SK-N-SH treated with all-trans-retinoic acid at 6 μM for 48 hours (cell line): ENCODE measurements around the gene SPTB.

Source experiments
- ARNTL ChIP-seq: fragments of 450-650 bp; formaldehyde crosslinking; IDR thresholded peaks from 2 replicates; pipeline ENCODE4 v1.5.0; 2020; ENCODE audit warnings: low read depth, mild to moderate bottlenecking, moderate library complexity, borderline replicate concordance
- CREB5 ChIP-seq: fragments of 250-450 bp; sonication (Bioruptor Pico); IDR thresholded peaks from 2 replicates; pipeline ENCODE4 v1.5.1; 2020; ENCODE audit warnings: low read depth, mild to moderate bottlenecking, moderate library complexity
- CSRNP3 ChIP-seq: fragments of 250-450 bp; sonication (Bioruptor Pico); IDR thresholded peaks from 2 replicates; pipeline ENCODE4 v1.5.1; 2021; ENCODE audit warnings: mild to moderate bottlenecking, moderate library complexity
- ESRRG ChIP-seq: fragments of 250-450 bp; sonication (Bioruptor Pico); IDR thresholded peaks from 2 replicates; pipeline ENCODE4 v1.6.1; 2021; ENCODE audit warnings: mild to moderate bottlenecking
- ISL1 ChIP-seq: fragments of 250-450 bp; sonication (Bioruptor Pico); IDR thresholded peaks from 2 replicates; pipeline ENCODE4 v2.1.2; 2022; ENCODE audit warnings: mild to moderate bottlenecking, moderate library complexity
- PATZ1 ChIP-seq: fragments of 250-450 bp; sonication (Bioruptor Pico); IDR thresholded peaks from 2 replicates; pipeline ENCODE4 v1.8.0; 2020; ENCODE audit warnings: mild to moderate bottlenecking, moderate library complexity, borderline replicate concordance
- POU6F1 ChIP-seq: fragments of 250-450 bp; sonication (Bioruptor Pico); IDR thresholded peaks from 2 replicates; pipeline ENCODE4 v1.8.0; 2021; ENCODE audit warnings: low read depth, mild to moderate bottlenecking, moderate library complexity, borderline replicate concordance
- PPARA ChIP-seq: fragments of 250-450 bp; sonication (Bioruptor Pico); IDR thresholded peaks from 2 replicates; pipeline ENCODE4 v1.5.0; 2020; ENCODE audit warnings: mild to moderate bottlenecking, borderline replicate concordance
- RARB ChIP-seq: fragments of 250-450 bp; sonication (Bioruptor Pico); IDR thresholded peaks from 2 replicates; pipeline ENCODE4 v1.8.0; 2021; ENCODE audit warnings: mild to moderate bottlenecking, moderate library complexity
- SNAI2 ChIP-seq: fragments of 250-450 bp; sonication (Bioruptor Pico); IDR thresholded peaks from 2 replicates; pipeline ENCODE4 v1.5.0; 2020; ENCODE audit warnings: mild to moderate bottlenecking, moderate library complexity
- ZFP30 ChIP-seq: fragments of 450-650 bp; formaldehyde crosslinking; IDR thresholded peaks from 2 replicates; pipeline ENCODE4 v1.5.0; 2022; ENCODE audit warnings: mild to moderate bottlenecking, moderate library complexity
- ZNF565 ChIP-seq: fragments of 450-650 bp; formaldehyde crosslinking; conservative IDR thresholded peaks from 2 replicates; pipeline ENCODE4 v1.5.0; 2020; ENCODE audit warnings: low read depth, mild to moderate bottlenecking, moderate library complexity
- ZNF70 ChIP-seq: fragments of 450-650 bp; formaldehyde crosslinking; IDR thresholded peaks from 2 replicates; pipeline ENCODE4 v1.5.0; 2020; ENCODE audit warnings: mild to moderate bottlenecking, moderate library complexity
- ZNF8 ChIP-seq: fragments of 450-650 bp; formaldehyde crosslinking; IDR thresholded peaks from 2 replicates; pipeline ENCODE4 v1.5.0; 2020; ENCODE audit warnings: mild to moderate bottlenecking, moderate library complexity

GRCh38 chr14:64713677-64714076 is 166.0 kb downstream of the SPTB start:
- TF ChIP-seq PPARA (CRISPR knock-in tag) (no peak), ESRRG (CRISPR knock-in tag) (no peak), RARB (CRISPR knock-in tag) (no peak), ARNTL (CRISPR knock-in tag) (no peak), POU6F1 (CRISPR knock-in tag) (no peak), ZNF70 (CRISPR knock-in tag) (no peak), ISL1 (CRISPR knock-in tag) (no peak), PATZ1 (no peak), CSRNP3 (CRISPR knock-in tag) (no peak), ZNF8 (CRISPR knock-in tag) (no peak), ZNF565 (CRISPR knock-in tag) (no peak), SNAI2 (no peak), CREB5 (CRISPR knock-in tag) (no peak), ZFP30 (peak; percentile 93)
